A673 (cell line): ENCODE measurements around the gene FYCO1. TPM values are rescaled to one million over a fixed set of nuclear protein-coding genes. Genes with fewer than 3 reads are reported as not detected.

Experiments used
- BruUV-seq: library from RNA; stranded (reverse); fragments of 400-500 nt; replicated peaks from 2 replicates; lab custom pipeline; 2021; lab: Mats Ljungman, UMichigan
- CTCF ChIA-PET: fragments of 300-600 bp; sonication (Branson Sonifier 250); formaldehyde crosslinking; loops from one replicate; lab custom pipeline; 2022; ENCODE audit warnings: antibody characterized with exemption; lab: Charles Lee
- POLR2A ChIA-PET: fragments of 300-600 bp; sonication (Branson Sonifier 250); formaldehyde crosslinking; loops from one replicate; lab custom pipeline; 2022; ENCODE audit warnings: antibody characterized with exemption; ENCODE audit not compliant: low non-redundant PET; lab: Charles Lee
- DNase-seq: peaks from one replicate; pipeline ENCODE4 v3.0.0-alpha.2; 2015; ENCODE audit warnings: low spot score
- H3K27ac ChIP-seq: fragments of 200-600 bp; sonication (generic); 2 replicates; pipeline ENCODE4 v1.5.1; 2016; ENCODE audit warnings: mixed run types, low read depth, mild to moderate bottlenecking, mixed read lengths, antibody characterized with exemption, low read length; ENCODE audit not compliant: poor library complexity, severe bottlenecking
- H3K27me3 ChIP-seq: fragments of 200-600 bp; sonication (generic); replicated peaks from 2 replicates; pipeline ENCODE4 v1.6.1; 2017; ENCODE audit warnings: mixed run types, low read depth, mild to moderate bottlenecking, mixed read lengths, antibody characterized with exemption, low read length; ENCODE audit not compliant: insufficient read depth, poor library complexity
- H3K36me3 ChIP-seq: fragments of 200-600 bp; sonication (generic); 2 replicates; pipeline ENCODE4 v1.6.1; 2016; ENCODE audit warnings: mixed run types, mild to moderate bottlenecking, mixed read lengths, antibody characterized with exemption, low read length; ENCODE audit not compliant: insufficient read depth, poor library complexity, severe bottlenecking
- H3K4me1 ChIP-seq: fragments of 200-600 bp; sonication (generic); 2 replicates; pipeline ENCODE4 v1.6.1; 2017; ENCODE audit warnings: mixed run types, mild to moderate bottlenecking, mixed read lengths, antibody characterized with exemption, low read length; ENCODE audit not compliant: insufficient read depth, poor library complexity, severe bottlenecking
- H3K4me3 ChIP-seq: fragments of 200-600 bp; sonication (generic); 2 replicates; pipeline ENCODE4 v1.5.1; 2016; ENCODE audit warnings: low read depth, mixed run types, mild to moderate bottlenecking, mixed read lengths, low read length; ENCODE audit not compliant: poor library complexity, severe bottlenecking
- H3K9me3 ChIP-seq: fragments of 200-600 bp; sonication (generic); 2 replicates; pipeline ENCODE4 v1.6.1; 2016; ENCODE audit warnings: mixed run types, low read depth, mild to moderate bottlenecking, mixed read lengths, antibody characterized with exemption, low read length; ENCODE audit not compliant: poor library complexity, severe bottlenecking
- CTCF ChIP-seq: fragments of 300-800, 200-600 bp; sonication (generic); conservative IDR thresholded peaks from 2 replicates; pipeline ENCODE4 v1.5.1; 2017; ENCODE audit warnings: low read depth, mild to moderate bottlenecking, antibody characterized with exemption, low read length, moderate library complexity, mixed read lengths
- EZH2 ChIP-seq: fragments of 200-600 bp; sonication (generic); IDR thresholded peaks from 2 replicates; pipeline ENCODE4 v1.6.1; 2017; ENCODE audit warnings: borderline replicate concordance, low read depth, mild to moderate bottlenecking, mixed read lengths, antibody characterized with exemption, low read length; ENCODE audit not compliant: poor library complexity, severe bottlenecking
- intact Hi-C: fragments of 100-400 bp; cut with micrococcal nuclease; formaldehyde crosslinking; loops from one replicate; pipeline ENCODE4 v1.10.0; 2022; ENCODE audit not compliant: unreplicated experiment
- total RNA-seq: library from RNA; stranded (reverse); gene quantifications from 2 replicates; pipeline ENCODE4 v1.2.3, GENCODE V29; 2021

Gene FYCO1
- total RNA-seq, 1 experiment from 2014 or later: 7.4 TPM

- Histone ChIP-seq H3K27ac (no peak overlapping the region), H3K4me1 (no peaks in the 10 kb centered on the region), H3K9me3 (no peaks in the 10 kb centered on the region), H3K36me3 (no peaks in the 10 kb centered on the region), H3K27me3 (no peaks in the 10 kb centered on the region), H3K4me3 (no peak overlapping the region)
- ChIA-PET POLR2A (no interaction called here), CTCF (no interaction called here)
- DNase-seq: no peak
- intact Hi-C loops: no loop called here
- no peak for TF ChIP-seq CTCF
- TF ChIP-seq EZH2: no peak
- no TSS peak for BruUV-seq
Observed at GRCh38 chr3:45948311-45948781, 47.3 kb downstream of the FYCO1 start.

DNA sequence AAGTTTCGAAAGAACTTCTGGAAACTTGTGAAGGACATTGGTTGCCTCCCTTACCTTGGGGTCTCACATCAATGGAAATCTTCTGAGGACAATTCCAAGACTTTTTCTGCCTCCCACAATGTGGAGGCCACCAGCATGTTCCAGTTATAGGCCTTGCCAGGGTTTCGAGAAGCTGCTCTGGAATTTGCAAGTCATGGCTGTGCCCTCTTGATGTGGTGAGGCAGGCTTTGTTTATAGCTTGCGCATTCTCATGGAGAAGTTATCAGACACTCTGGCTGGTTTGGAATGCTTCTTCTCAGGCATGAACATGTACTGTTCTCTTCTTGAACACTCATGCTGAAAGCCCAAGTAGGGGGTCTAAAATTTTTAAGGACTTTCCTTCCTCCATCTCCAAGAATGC lies 48.3 kb downstream of the FYCO1 start:
- POLR2A ChIA-PET: no interaction called here
- Histone ChIP-seq H3K27ac (no peak overlapping the region), H3K9me3 (no peaks in the 10 kb centered on the region), H3K27me3 (no peaks in the 10 kb centered on the region), H3K4me3 (no peak overlapping the region), H3K36me3 (no peaks in the 10 kb centered on the region), H3K4me1 (no peaks in the 10 kb centered on the region)
- DNase-seq: no peak
- no peak for TF ChIP-seq EZH2
- TF ChIP-seq CTCF: no peak
- intact Hi-C loops: no loop called here
- CTCF ChIA-PET: no interaction called here
- no TSS peak for BruUV-seq

DNA sequence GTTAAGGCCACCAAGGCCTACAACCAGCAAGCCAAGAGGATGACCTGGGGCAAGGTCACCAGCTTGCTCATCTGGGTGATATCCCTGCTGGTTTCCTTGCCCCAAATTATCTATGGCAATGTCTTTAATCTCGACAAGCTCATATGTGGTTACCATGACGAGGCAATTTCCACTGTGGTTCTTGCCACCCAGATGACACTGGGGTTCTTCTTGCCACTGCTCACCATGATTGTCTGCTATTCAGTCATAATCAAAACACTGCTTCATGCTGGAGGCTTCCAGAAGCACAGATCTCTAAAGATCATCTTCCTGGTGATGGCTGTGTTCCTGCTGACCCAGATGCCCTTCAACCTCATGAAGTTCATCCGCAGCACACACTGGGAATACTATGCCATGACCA lies 48.7 kb downstream of the FYCO1 start:
- Histone ChIP-seq H3K36me3 (no peaks in the 10 kb centered on the region), H3K27ac (no peak overlapping the region), H3K27me3 (no peaks in the 10 kb centered on the region), H3K4me1 (no peaks in the 10 kb centered on the region), H3K9me3 (no peaks in the 10 kb centered on the region), H3K4me3 (no peak overlapping the region)
- intact Hi-C loops: no loop called here
- CTCF ChIA-PET: no interaction called here
- no peak for TF ChIP-seq EZH2
- TF ChIP-seq CTCF: no peak
- BruUV-seq: no TSS peak
- POLR2A ChIA-PET: no interaction called here
- DNase-seq: no peak
